Tibial nerve (tissue), 4 donors: ENCODE measurements around the gene UBE4A.

Experiments used
- CTCF ChIP-seq, 5 experiments: fragments of 200-600 bp in 3 of 5; fragments of 450-650 bp in 2 of 5; sonication (generic) in 3 of 5; IDR thresholded peaks; one replicate each; pipeline ENCODE4 v1.5.1; 2016 to 2019; ENCODE audit warnings: antibody characterized with exemption in 5 of 5, mild to moderate bottlenecking in 3 of 5, moderate library complexity in 2 of 5
- EP300 ChIP-seq, 2 donors: sonication (generic); formaldehyde crosslinking; IDR thresholded peaks; one replicate each; pipeline ENCODE4 v1.6.1; 2017; ENCODE audit warnings: antibody characterized with exemption in 2 of 2, mild to moderate bottlenecking in 1 of 2
- POLR2A ChIP-seq, 2 donors: fragments of 450-650 bp; IDR thresholded peaks; one replicate each; pipeline ENCODE4 v1.6.1; 2017; ENCODE audit warnings: antibody characterized with exemption in 2 of 2, mild to moderate bottlenecking in 2 of 2, moderate library complexity in 2 of 2

DNA sequence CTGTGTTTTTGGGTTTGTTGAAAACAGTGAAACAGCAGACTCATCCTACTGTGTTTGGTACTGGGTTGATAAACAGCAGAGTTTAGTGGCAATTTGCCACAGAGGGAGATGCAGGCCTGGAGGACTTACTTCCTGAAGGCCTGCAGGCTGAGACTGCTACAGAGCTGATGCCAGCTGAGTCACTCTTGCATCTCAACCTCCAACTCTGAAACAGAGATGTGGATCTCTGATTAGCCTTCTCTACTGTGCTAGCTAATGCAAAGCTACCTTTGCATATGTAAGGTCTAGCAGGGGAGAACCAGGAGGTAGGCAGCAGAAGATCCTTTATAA is 56.3 kb downstream of the UBE4A start:
- TF ChIP-seq CTCF (IDR thresholded peaks at IDR 0.05) (no peak), POLR2A (IDR thresholded peaks at IDR 0.05) (no peak), EP300 (IDR thresholded peaks at IDR 0.05) (no peak)
